ENCODE measurements around the gene LRRC10.

Gene LRRC10

GRCh38 chr12:69569236-69569635 lies 41.5 kb downstream of the LRRC10 start:
- no peak for DNase-seq (ENCODE audit: low spot score)

- no peak for DNase-seq (ENCODE audit: low spot score)
Measured at GRCh38 chr12:69566603-69567002, 44.1 kb downstream of the LRRC10 start.

- no peak for DNase-seq (ENCODE audit: low spot score)
Measured at GRCh38 chr12:69563166-69563762, 47.4 kb downstream of the LRRC10 start.
